VCaP (cell line): ENCODE data around the gene MARK3.

Source experiments
- H3K27ac ChIP-seq: fragments of 450-650 bp; 2 replicates; pipeline ENCODE4 v1.5.1; 2017
- CTCF ChIP-seq: fragments of 450-650 bp; conservative IDR thresholded peaks from 2 replicates; pipeline ENCODE4 v1.5.1; 2017; ENCODE audit warnings: mild to moderate bottlenecking, moderate library complexity

Gene MARK3

GRCh38 chr14:103550451-103551337 lies 165.5 kb downstream of the MARK3 start:
- TF ChIP-seq CTCF = no peak
- H3K27ac ChIP-seq = no peak overlapping the region

GRCh38 chr14:103551338-103551762 lies 166.1 kb downstream of the MARK3 start:
- TF ChIP-seq CTCF = no peak
- H3K27ac ChIP-seq = no peak overlapping the region

- no peak for TF ChIP-seq CTCF
- no peak overlapping the region for H3K27ac ChIP-seq
Measured at GRCh38 chr14:103552011-103552845, 167.0 kb downstream of the MARK3 start.

- no peak overlapping the region for H3K27ac ChIP-seq
- TF ChIP-seq CTCF = no peak
Measured at GRCh38 chr14:103552846-103553210, 167.6 kb downstream of the MARK3 start.
